CD4-positive, CD25-positive, alpha-beta regulatory T cell (primary cell): ENCODE data around the gene NDUFAF8. TPM values are rescaled to one million over a fixed set of nuclear protein-coding genes. Genes with fewer than 3 reads are reported as not detected.
A peak's percentile ranks its signal among the peaks of the same experiment; 100 is the strongest.

Experiments used
- ATAC-seq, 2 donors: fragments of 150-1000 bp; cut with Tn5 transposase; one replicate each; pipeline ENCODE4 v1.10.0; 2021; ENCODE audit warnings: low read depth in 2 of 2, moderate number of reproducible peaks in 2 of 2, moderate library complexity in 1 of 2
- DNase-seq, 3 donors: peaks; one replicate each; pipeline versions ENCODE4 v3.0.0 to v3.0.0-alpha.2; 2012 to 2022; ENCODE audit warnings: mixed read lengths in 1 of 3
- H3K27ac ChIP-seq: one replicate; pipeline ENCODE4 v1.7.0; 2013; ENCODE audit warnings: mild to moderate bottlenecking, low read length; ENCODE audit not compliant: insufficient read depth, poor library complexity, severe bottlenecking
- H3K27me3 ChIP-seq: one replicate; pipeline ENCODE4 v1.7.0; 2013; ENCODE audit warnings: low read length; ENCODE audit not compliant: control insufficient read depth, insufficient read depth
- H3K36me3 ChIP-seq: one replicate; pipeline ENCODE4 v1.7.0; 2013; ENCODE audit warnings: mild to moderate bottlenecking, low read length, moderate library complexity; ENCODE audit not compliant: control insufficient read depth, insufficient read depth
- H3K4me1 ChIP-seq: 2 replicates; pipeline ENCODE4 v1.7.0; 2013; ENCODE audit warnings: mild to moderate bottlenecking, low read length; ENCODE audit not compliant: insufficient read depth, control insufficient read depth, poor library complexity, severe bottlenecking
- H3K4me3 ChIP-seq: one replicate; pipeline ENCODE4 v1.7.0; 2013; ENCODE audit warnings: low read depth, mild to moderate bottlenecking, low read length, moderate library complexity
- H3K9me3 ChIP-seq, 2 experiments: 1 replicate in 1 of 2; 2 replicates in 1 of 2; pipeline ENCODE4 v1.7.0; 2013; ENCODE audit warnings: low read length in 2 of 2, mild to moderate bottlenecking in 1 of 2, moderate library complexity in 1 of 2; ENCODE audit not compliant: control insufficient read depth in 2 of 2
- H3K27ac Mint-ChIP-seq, 3 donors: one replicate each; pipeline ENCODE4 v1.8.0; 2020 to 2022; ENCODE audit warnings: mild to moderate bottlenecking in 3 of 3, mixed read lengths in 3 of 3, moderate library complexity in 2 of 3
- H3K27me3 Mint-ChIP-seq: one replicate; pipeline ENCODE4 v1.8.0; 2022; ENCODE audit warnings: mild to moderate bottlenecking, mixed read lengths
- H3K36me3 Mint-ChIP-seq: one replicate; pipeline ENCODE4 v1.8.0; 2020; ENCODE audit warnings: mixed read lengths
- H3K4me1 Mint-ChIP-seq, 4 donors: one replicate each; pipeline ENCODE4 v1.8.0; 2020 to 2022; ENCODE audit warnings: mixed read lengths in 4 of 4, mild to moderate bottlenecking in 1 of 4
- H3K4me3 Mint-ChIP-seq, 4 donors: one replicate each; pipeline ENCODE4 v1.8.0; 2020 to 2022; ENCODE audit warnings: mild to moderate bottlenecking in 4 of 4, mixed read lengths in 4 of 4, moderate library complexity in 3 of 4
- H3K9me3 Mint-ChIP-seq, 7 donors: one replicate each; pipeline ENCODE4 v1.8.0; 2020 to 2022; ENCODE audit warnings: mixed read lengths in 7 of 7, mild to moderate bottlenecking in 3 of 7, moderate library complexity in 2 of 7
- polyA plus RNA-seq, 4 donors: library from polyadenylated mRNA; unstranded; fragments of 300-500 nt; fragmentation: Illumina TruSeq; gene quantifications; one replicate each; pipeline ENCODE4 v1.2.3, GENCODE V29; 2021
- total RNA-seq: library from RNA; stranded (reverse); gene quantifications from one replicate; pipeline ENCODE4 v1.2.3, GENCODE V29; 2022

The NDUFAF8 gene
- total and polyA plus RNA-seq, 5 donors from 2014 or later: 34.8 to 83.2 (median 74.7) TPM

GRCh38 chr17:81287152-81287551, 48.0 kb downstream of the NDUFAF8 start:
- no peaks in the 10 kb centered on the region for H3K9me3 ChIP-seq
- ATAC-seq (no peak), DNase-seq (no peak)
- H3K27me3 ChIP-seq: no peaks in the 10 kb centered on the region
- peak overlapping the region; percentile 31 to 77 (median 56) for H3K4me3 Mint-ChIP-seq
- H3K36me3 Mint-ChIP-seq: peaks cover 18% of the 10 kb centered on the region
- peak overlapping the region; percentile 35 to 95 (median 89) for H3K27ac Mint-ChIP-seq
- peaks cover 0 to 66% (median 21%) of the 10 kb centered on the region in 4 donors for H3K4me1 Mint-ChIP-seq
- H3K36me3 ChIP-seq: peaks cover 14% of the 10 kb centered on the region
- peak overlapping the region; percentile 41 for H3K27ac ChIP-seq
- no peak overlapping the region for H3K4me3 ChIP-seq
- no peaks in the 10 kb centered on the region for H3K9me3 Mint-ChIP-seq
- H3K27me3 Mint-ChIP-seq: no peaks in the 10 kb centered on the region
- peaks cover 43% of the 10 kb centered on the region for H3K4me1 ChIP-seq

GRCh38 chr17:81287741-81288430, 48.8 kb downstream of the NDUFAF8 start:
- ATAC-seq: no peak
- peak overlapping the region; percentile 35 to 77 (median 62) for H3K4me3 Mint-ChIP-seq
- H3K27me3 Mint-ChIP-seq: no peaks in the 10 kb centered on the region
- H3K4me3 ChIP-seq: no peak overlapping the region
- H3K27ac ChIP-seq: peak overlapping the region; percentile 41
- no peaks in the 10 kb centered on the region for H3K9me3 Mint-ChIP-seq
- peak overlapping the region; percentile 35 to 66 (median 42) for H3K27ac Mint-ChIP-seq
- peaks cover 13% of the 10 kb centered on the region for H3K36me3 ChIP-seq
- H3K9me3 ChIP-seq: no peaks in the 10 kb centered on the region
- DNase-seq: peak in 1 of 3 donors; percentile 32
- no peaks in the 10 kb centered on the region for H3K27me3 ChIP-seq
- peaks cover 44% of the 10 kb centered on the region for H3K4me1 ChIP-seq
- H3K4me1 Mint-ChIP-seq: peaks cover 0 to 73% (median 21%) of the 10 kb centered on the region in 4 donors
- peaks cover 18% of the 10 kb centered on the region for H3K36me3 Mint-ChIP-seq

GRCh38 chr17:81288715-81289114, 49.6 kb downstream of the NDUFAF8 start:
- Mint-ChIP-seq H3K9me3 (no peaks in the 10 kb centered on the region), H3K4me1 (peaks cover 0 to 81% (median 26%) of the 10 kb centered on the region in 4 donors)

GRCh38 chr17:81289627-81290026, 50.5 kb downstream of the NDUFAF8 start:
- H3K9me3 Mint-ChIP-seq: no peaks in the 10 kb centered on the region
- peak overlapping the region in 1 of 3 donors; percentile 32 for H3K27ac Mint-ChIP-seq

More at GRCh38 chr17:81288715-81289114, 49.6 kb downstream of the NDUFAF8 start:
- Histone ChIP-seq H3K4me3 (no peak overlapping the region), H3K27ac (no peak overlapping the region), H3K4me1 (peaks cover 52% of the 10 kb centered on the region), H3K9me3 (no peaks in the 10 kb centered on the region), H3K27me3 (no peaks in the 10 kb centered on the region), H3K36me3 (peaks cover 11% of the 10 kb centered on the region)
- ATAC-seq: no peak
- no peak overlapping the region for H3K4me3 Mint-ChIP-seq
- H3K36me3 Mint-ChIP-seq: peaks cover 16% of the 10 kb centered on the region
- DNase-seq: no peak
- H3K27ac Mint-ChIP-seq: peak overlapping the region in 2 of 3 donors; percentile 11 to 91
- H3K27me3 Mint-ChIP-seq: no peaks in the 10 kb centered on the region

DNA sequence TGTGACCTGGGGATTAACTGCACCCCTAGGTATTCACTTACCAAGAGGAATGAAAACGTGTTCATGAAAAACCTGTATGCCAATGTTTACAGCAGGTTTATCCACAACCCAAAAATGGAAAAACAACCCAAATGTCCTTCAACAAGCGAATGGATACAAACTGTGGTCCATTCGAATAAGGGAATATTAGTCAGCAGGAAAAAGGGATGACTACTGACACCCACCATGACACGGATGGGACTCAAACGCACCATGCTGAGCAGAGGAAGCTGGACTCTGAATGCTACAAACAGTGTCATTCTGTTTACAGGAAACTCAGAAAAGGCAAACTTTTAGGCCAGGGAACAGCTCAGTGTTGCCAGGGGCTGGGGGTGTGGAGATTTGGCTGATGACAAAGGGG, 51.1 kb downstream of the NDUFAF8 start:
- Histone ChIP-seq H3K4me1 (peaks cover 54% of the 10 kb centered on the region), H3K36me3 (peaks cover 11% of the 10 kb centered on the region), H3K27me3 (no peaks in the 10 kb centered on the region), H3K9me3 (no peaks in the 10 kb centered on the region), H3K4me3 (no peak overlapping the region), H3K27ac (no peak overlapping the region)
- Mint-ChIP-seq H3K27ac (peak overlapping the region in 1 of 3 donors; percentile 66), H3K4me1 (peaks cover 2 to 79% (median 29%) of the 10 kb centered on the region in 4 donors), H3K36me3 (peaks cover 16% of the 10 kb centered on the region), H3K27me3 (no peaks in the 10 kb centered on the region), H3K9me3 (no peaks in the 10 kb centered on the region), H3K4me3 (peak overlapping the region in 1 of 4 donors; percentile 44)
- no peak for DNase-seq
- no peak for ATAC-seq

More at GRCh38 chr17:81289627-81290026, 50.5 kb downstream of the NDUFAF8 start:
- H3K27ac ChIP-seq: no peak overlapping the region
- no peaks in the 10 kb centered on the region for H3K27me3 Mint-ChIP-seq
- peaks cover 11% of the 10 kb centered on the region for H3K36me3 ChIP-seq
- H3K4me3 ChIP-seq: no peak overlapping the region
- H3K4me1 ChIP-seq: peaks cover 57% of the 10 kb centered on the region
- ATAC-seq (no peak), DNase-seq (no peak)
- H3K27me3 ChIP-seq: no peaks in the 10 kb centered on the region
- H3K9me3 ChIP-seq: no peaks in the 10 kb centered on the region
- H3K36me3 Mint-ChIP-seq: peaks cover 16% of the 10 kb centered on the region
- H3K4me1 Mint-ChIP-seq: peaks cover 0 to 84% (median 32%) of the 10 kb centered on the region in 4 donors
- H3K4me3 Mint-ChIP-seq: peak overlapping the region in 1 of 4 donors; percentile 44

Other genes with a start within 250 kb of the NDUFAF8 start
- gene CHMP6, start 247.5 kb upstream of the NDUFAF8 start, total RNA-seq: 25.5 TPM
- 10 to 100 TPM; 37.6 to 43.5 (median 39.8) TPM for gene CHMP6, start 247.5 kb upstream of the NDUFAF8 start, polyA plus RNA-seq
- 6.8 TPM for gene BAIAP2, start 204.2 kb upstream of the NDUFAF8 start, total RNA-seq
- gene BAIAP2, start 204.2 kb upstream of the NDUFAF8 start, polyA plus RNA-seq: 1 to 10 TPM; 1.5 to 3.8 (median 1.7) TPM
- gene PVALEF, start 73.8 kb upstream of the NDUFAF8 start, total RNA-seq: not detected
- not detected for gene PVALEF, start 73.8 kb upstream of the NDUFAF8 start, polyA plus RNA-seq
- gene AATK, start 73.1 kb upstream of the NDUFAF8 start, total RNA-seq: not detected
- gene AATK, start 73.1 kb upstream of the NDUFAF8 start, polyA plus RNA-seq: under 1 TPM in 3 of 4 donors, not detected in 1; 0.03 to 0.26 (median 0.16) TPM
- 9.9 TPM for gene CEP131, start 16.4 kb upstream of the NDUFAF8 start, total RNA-seq
- gene CEP131, start 16.4 kb upstream of the NDUFAF8 start, polyA plus RNA-seq: 1 to 10 TPM; 1.4 to 2.2 (median 2.0) TPM
- gene TEPSIN, start 263 bp upstream of the NDUFAF8 start, total RNA-seq: 113 TPM
- 1 to 10 TPM; 2.1 to 6.3 (median 5.7) TPM for gene TEPSIN, start 263 bp upstream of the NDUFAF8 start, polyA plus RNA-seq
- gene SLC38A10, start 56.0 kb downstream of the NDUFAF8 start, total RNA-seq: 66.3 TPM
- gene SLC38A10, start 56.0 kb downstream of the NDUFAF8 start, polyA plus RNA-seq: 10 to 100 TPM; 38.2 to 60.1 (median 48.6) TPM
- 0.54 TPM for gene BAHCC1, start 156.1 kb downstream of the NDUFAF8 start, total RNA-seq
- gene BAHCC1, start 156.1 kb downstream of the NDUFAF8 start, polyA plus RNA-seq: not detected